GM20431 (cell line): ENCODE measurements around the gene EHMT1.

Experiments used
- in situ Hi-C: fragments of 300-500 bp; cut with MseI, MboI; formaldehyde crosslinking; loops from one replicate; pipeline ENCODE4 v1.15.0; 2020; ENCODE audit warnings: low sequenced_read_pairs; ENCODE audit not compliant: unreplicated experiment

Gene EHMT1

GRCh38 chr9:137618105-137619067 lies at the start of gene EHMT1:
TSS of gene EHMT1 (plus strand) at chr9:137619005. CDS start at chr9:137619029, 24 bp downstream.
- in situ Hi-C loops: no loop called here

DNA sequence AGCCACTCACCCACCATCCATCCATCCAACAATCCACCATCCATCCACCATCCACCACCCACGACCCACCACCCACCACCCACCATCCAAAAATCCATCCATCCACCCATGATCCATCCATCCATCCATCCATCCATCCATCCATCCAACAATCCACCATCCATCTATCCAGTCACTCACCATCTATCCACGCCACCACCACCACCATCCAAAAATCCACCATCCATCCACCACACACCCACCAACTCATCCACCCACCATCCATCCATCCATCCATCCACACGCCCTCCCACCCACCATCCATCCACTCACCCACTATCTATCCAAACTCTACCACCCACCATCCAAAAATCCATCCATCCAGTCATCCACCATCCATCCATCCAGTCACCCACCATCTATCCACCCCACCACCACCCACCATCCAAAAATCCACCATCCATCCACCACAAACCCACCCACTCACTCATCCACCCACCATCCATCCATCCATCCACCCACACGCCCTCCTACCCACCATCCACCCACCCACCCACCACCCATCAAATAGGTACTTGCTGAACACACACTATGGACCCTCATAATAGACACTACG lies 49.1 kb upstream of the EHMT1 start:
- in situ Hi-C loops: no loop called here

- in situ Hi-C loops: no loop called here
Observed at GRCh38 chr9:137570566-137570965, 48.2 kb upstream of the EHMT1 start.

DNA sequence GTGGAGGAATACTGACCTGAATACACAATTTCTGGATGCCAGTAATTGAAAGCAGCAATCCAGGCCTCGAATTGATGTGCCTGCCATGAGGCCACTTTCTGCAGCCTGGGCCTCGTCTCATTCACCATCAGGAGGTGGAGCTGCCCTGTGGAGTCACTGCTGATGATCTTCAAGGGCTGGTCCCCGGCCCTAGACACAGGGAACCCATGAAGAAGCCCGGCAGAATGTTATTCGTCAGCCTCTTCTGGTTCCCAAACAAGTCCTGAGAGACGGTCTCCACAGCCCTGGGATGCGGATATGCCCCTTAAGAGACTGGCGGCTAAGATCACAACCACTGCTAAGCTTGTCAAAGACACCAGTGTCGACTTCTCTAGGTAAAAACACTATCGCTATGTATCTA lies 44.6 kb upstream of the EHMT1 start:
- in situ Hi-C loops: no loop called here

- in situ Hi-C loops: no loop called here
Observed at GRCh38 chr9:137575364-137575715, 43.5 kb upstream of the EHMT1 start.

DNA sequence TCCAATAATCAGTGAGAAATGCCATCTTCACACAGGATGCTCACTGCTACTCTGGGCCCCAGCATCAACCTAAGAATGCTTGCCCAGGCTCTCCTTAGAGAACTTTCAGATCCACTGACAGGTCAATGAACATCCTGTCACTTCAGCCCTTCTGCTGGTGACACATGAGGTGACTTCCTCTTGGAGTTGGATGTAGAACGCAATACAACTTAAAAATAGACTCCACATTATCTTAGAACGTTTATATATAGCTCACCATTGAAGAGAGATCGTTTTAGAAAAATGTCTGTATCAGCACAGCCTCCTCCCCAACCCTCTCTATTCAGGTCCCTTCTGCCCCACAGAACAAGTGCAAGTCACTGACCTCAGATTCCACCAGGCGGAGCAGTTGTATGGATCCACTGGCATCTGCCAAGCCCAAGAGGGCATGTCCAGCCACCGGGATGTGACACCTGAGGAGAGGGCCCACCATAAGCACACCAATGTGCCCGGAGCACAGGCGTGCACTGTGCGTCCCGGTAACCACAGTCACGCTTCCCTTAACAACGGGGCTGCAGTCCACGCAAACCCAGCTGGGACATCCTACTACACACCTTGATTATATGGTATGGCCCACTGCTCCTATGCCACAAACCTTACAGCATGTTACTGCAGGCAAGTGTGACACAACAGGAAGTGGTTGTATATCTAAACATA lies 42.9 kb upstream of the EHMT1 start:
- in situ Hi-C loops: no loop called here

DNA sequence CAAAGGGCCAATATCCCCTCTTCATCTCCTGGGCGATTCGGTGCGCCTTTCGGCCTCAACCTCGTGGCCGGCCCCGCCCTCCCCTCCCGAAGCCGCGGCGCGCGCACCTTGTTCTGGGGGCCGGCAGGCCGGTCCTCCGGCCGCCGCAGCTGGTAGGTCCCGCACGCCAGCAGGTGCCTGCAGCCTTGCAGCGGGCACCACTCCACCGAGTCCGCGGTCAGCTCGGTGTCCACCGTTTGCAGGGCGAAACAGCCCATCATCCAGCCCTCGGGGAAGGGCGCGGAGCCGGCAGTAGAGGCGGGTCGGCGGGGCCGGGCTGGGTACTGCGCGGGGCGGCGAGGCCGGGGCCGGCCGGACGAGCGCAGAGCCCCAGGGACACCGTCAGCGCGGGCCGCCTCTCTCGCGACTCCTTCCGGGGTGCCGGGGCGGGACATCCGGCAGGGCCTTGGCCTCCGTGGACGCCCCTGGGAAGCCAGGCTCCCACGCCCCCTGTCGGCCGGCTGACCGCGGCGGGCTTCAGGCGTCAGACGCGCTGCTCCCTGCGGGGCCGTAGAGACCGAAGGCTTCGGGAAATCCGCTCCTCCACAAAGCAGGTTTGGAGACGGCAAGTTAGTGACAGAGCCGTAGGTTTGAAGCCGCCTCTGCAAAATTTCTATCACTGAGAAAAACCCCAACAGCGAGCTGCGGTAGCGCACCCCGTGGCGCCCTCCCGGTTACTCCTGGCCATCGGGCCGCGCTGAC lies 40.1 kb upstream of the EHMT1 start, which contains the start of gene DPH7:
DPH7 (minus strand) TSS at position 408 of the 741 bp plus-strand sequence; CDS start at position 260, 148 bp downstream.
- in situ Hi-C loops: no loop called here

GRCh38 chr9:137579259-137579604 lies 39.6 kb upstream of the EHMT1 start:
- in situ Hi-C loops: no loop called here

DNA sequence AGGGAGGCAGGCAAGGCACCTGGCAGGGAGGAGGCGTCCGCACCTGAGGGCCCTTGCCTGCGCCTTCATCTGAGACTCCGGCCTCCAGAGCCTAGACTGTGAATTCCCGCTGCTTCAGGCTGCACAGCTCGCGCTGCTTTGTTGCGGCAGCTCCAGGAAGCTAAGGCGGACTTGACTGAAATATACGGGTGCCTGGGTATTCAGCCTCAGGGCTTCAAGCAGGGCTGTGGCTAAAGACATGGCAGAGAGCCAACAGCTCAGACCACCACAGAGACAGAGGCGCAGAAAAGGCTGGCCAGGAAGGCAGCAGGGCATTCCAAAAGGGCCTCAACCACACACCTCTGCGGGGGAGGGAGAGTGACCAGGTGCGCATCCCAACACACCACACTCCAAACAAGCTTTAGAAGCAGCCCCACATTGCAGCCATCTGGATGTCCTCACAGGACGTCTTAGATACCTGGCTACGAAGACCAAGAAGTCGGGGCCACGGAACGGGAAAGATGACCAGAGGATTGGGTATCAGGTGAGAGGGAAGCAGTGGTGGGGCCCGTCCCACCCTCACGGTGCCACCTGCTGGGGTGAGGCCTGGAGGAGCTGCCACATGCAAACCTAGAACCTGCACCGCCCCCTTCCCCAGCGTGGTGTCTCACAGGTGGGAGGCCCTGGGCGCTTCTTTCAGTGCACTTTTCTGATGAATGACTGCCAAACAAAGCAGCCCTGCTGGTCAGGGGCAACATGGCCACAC lies 38.4 kb upstream of the EHMT1 start:
- in situ Hi-C loops: no loop called here

DNA sequence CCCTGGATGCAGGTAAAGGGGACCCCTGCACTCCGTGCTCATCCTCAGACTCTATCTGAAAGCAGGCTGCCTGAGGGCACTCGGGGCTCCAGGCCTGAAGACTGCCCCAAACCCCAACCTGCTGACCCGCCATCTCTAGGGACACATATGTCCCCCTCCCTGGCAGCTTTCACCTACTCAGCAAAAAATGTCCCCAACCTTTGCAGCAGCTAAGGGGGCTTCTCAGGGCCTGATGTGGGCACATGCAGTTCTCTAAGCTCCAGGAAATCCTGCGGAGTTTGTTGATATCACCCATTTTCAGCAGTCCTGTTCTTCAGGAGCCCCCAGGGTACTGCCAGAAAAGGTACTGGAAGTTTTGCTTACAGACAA lies 37.9 kb upstream of the EHMT1 start:
- in situ Hi-C loops: no loop called here

DNA sequence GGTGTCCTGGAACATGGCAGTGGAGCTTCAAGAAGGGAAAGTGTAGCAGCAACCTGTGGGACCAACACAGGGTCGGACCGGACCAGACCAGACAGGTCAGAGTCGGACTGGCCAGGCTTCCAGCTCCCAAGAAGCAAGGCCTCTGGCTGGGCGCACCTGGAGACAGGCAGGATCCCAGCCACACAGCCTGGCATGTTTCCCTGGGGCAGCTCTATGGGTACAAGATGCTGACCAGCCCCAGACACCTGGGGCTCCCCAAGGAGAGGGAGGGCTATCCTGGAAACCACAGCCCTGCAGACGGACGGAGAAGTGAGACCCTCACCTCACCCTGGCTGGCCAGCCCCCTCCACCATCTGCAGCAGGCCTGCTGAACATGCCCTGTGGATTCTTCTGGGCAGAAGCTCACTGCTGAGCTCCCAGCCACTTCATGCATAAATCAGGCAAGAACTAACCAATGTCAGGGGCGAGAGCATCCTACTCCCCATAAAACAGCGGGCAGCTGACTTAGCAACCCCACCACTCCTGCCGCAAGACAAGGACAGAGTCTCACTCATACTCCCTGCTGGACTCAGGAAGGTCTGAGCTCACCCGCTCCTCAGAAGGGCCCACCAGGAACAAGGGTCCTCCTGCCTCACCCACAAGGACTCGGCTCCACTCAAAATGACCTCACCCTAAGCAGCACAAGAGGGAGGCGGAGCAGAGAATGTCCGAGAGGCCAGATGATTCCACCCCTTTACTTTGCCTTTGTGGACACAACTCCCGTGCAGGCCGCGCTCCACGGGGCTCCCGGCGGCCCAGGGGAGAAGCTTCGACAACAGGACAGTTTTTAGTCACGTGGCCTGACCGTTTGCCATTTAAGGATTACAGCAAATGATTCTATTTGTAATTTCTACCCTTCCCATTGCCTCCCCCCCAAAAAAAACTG lies 37.2 kb upstream of the EHMT1 start:
- in situ Hi-C loops: no loop called here

- in situ Hi-C loops: no loop called here
Observed at GRCh38 chr9:137582286-137582860, 36.4 kb upstream of the EHMT1 start.

DNA sequence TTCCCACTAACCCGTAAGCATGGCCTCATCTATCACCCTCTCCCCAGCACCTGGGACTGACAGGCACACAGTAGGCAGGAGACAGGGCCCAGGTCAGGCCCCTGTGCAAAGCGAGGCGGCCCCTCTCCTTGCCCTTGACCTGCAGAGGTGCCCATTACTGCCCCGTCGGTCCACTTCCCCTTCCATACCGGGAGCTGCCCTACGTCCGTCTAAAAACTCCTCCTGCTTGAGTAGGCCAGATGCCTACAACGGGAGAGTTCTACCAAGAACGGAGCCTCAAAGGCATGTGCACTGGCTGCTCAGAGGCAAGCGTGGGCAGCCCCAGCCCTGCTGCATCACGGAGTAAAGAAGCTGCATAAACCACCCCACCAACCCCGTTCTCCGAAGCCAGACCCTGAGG lies 35.5 kb upstream of the EHMT1 start:
- in situ Hi-C loops: no loop called here

DNA sequence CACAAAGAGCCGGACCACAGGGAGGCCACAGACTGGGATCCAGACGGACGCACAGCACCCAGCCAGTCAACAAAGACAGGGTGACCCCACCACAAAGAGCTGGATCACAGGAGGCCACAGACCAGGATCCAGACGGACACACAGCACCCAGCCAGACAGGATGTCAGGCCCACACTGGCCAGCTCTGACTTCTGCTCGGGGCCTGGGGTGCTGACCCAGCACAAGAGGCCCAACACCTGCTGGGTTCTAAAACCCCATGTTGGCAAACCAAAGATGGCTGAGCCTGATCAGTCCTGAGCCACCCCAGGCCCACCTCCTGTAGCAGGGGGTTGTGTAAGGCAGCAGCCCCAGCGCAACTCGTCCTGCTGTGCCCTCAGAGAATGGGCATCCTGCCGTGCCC lies 34.8 kb upstream of the EHMT1 start:
- in situ Hi-C loops: no loop called here

GRCh38 chr9:137586854-137587253 lies 32.0 kb upstream of the EHMT1 start:
- in situ Hi-C loops: no loop called here

GRCh38 chr9:137588311-137588710 lies 30.5 kb upstream of the EHMT1 start:
- in situ Hi-C loops: no loop called here

GRCh38 chr9:137588891-137589290 lies 29.9 kb upstream of the EHMT1 start:
- in situ Hi-C loops: no loop called here

GRCh38 chr9:137589441-137590122 lies 29.2 kb upstream of the EHMT1 start:
- in situ Hi-C loops: no loop called here
